ENCODE measurements around the gene ZNF148.

The ZNF148 gene

GRCh38 chr3:125289429-125289981 is 85.6 kb downstream of the ZNF148 start:
- no peak for DNase-seq

GRCh38 chr3:125287248-125287647 is 87.9 kb downstream of the ZNF148 start:
- no peak for DNase-seq

- DNase-seq: no peak
These were observed 93.7 kb downstream of the ZNF148 start for GRCh38 chr3:125281381-125281780.

GRCh38 chr3:125280668-125281361 is 94.3 kb downstream of the ZNF148 start:
- DNase-seq: peak in 39 of 58 donors; percentile 3 to 83 (median 31)

GRCh38 chr3:125278155-125278554 is 97.0 kb downstream of the ZNF148 start:
- no peak for DNase-seq

- no peak for DNase-seq
These were observed 104.0 kb downstream of the ZNF148 start for GRCh38 chr3:125271127-125271526.

- DNase-seq: no peak
These were observed 107.7 kb downstream of the ZNF148 start for GRCh38 chr3:125267460-125267859.

GRCh38 chr3:125266971-125267370 is 108.2 kb downstream of the ZNF148 start:
- DNase-seq: peak in 1 of 58 donors; percentile 2

- no peak for DNase-seq
These were observed 113.0 kb downstream of the ZNF148 start for GRCh38 chr3:125262161-125262560.

GRCh38 chr3:125261031-125261430 is 114.1 kb downstream of the ZNF148 start:
- no peak for DNase-seq

- no peak for DNase-seq
These were observed 115.0 kb downstream of the ZNF148 start for GRCh38 chr3:125260158-125260557.

- DNase-seq: no peak
These were observed 117.6 kb downstream of the ZNF148 start for GRCh38 chr3:125257536-125257935.

- no peak for DNase-seq
These were observed 118.5 kb downstream of the ZNF148 start for GRCh38 chr3:125256675-125257074.

GRCh38 chr3:125250973-125251372 is 124.2 kb downstream of the ZNF148 start:
- DNase-seq: no peak

GRCh38 chr3:125246237-125246636 is 128.9 kb downstream of the ZNF148 start:
- no peak for DNase-seq

- no peak for DNase-seq
These were observed 129.6 kb downstream of the ZNF148 start for GRCh38 chr3:125245521-125245920.

- DNase-seq: no peak
These were observed 134.6 kb downstream of the ZNF148 start for GRCh38 chr3:125240496-125240895.

- DNase-seq: no peak
These were observed 135.9 kb downstream of the ZNF148 start for GRCh38 chr3:125239266-125239665.

- no peak for DNase-seq
These were observed 136.4 kb downstream of the ZNF148 start for GRCh38 chr3:125238759-125239158.

GRCh38 chr3:125236331-125236903 is 138.7 kb downstream of the ZNF148 start:
- DNase-seq: no peak

- no peak for DNase-seq
These were observed 140.3 kb downstream of the ZNF148 start for GRCh38 chr3:125234831-125235230.

- DNase-seq: no peak
These were observed 142.7 kb downstream of the ZNF148 start for GRCh38 chr3:125232401-125232800.

GRCh38 chr3:125231895-125232294 is 143.2 kb downstream of the ZNF148 start:
- no peak for DNase-seq
